Measurements from ENCODE around the gene PTCD1. TPM values are rescaled to one million over a fixed set of nuclear protein-coding genes. Genes with fewer than 3 reads are reported as not detected.

The PTCD1 gene
- total and polyA plus RNA-seq, 9 of the 15 experiments (the other 6 are each of a cell fraction or from before 2014, with no cell fraction given): 0.46 to 17.1 (median 6.2) TPM

- Histone ChIP-seq H3K27ac (ENCODE audit: extremely low read depth, low read depth, low read length) (peak overlapping the region; percentile 9; the same call in 2 of the 3 replicates), H2AFZ (ENCODE audit: low read depth, low read length) (peak overlapping the region; percentile 21), H3K4me3 (no peak overlapping the region), H3K36me3 (ENCODE audit: control insufficient read depth, insufficient read depth, low read length) (peaks cover 25% of the 10 kb centered on the region), H3K9me3 (replicated peaks; ENCODE audit: control insufficient read depth, insufficient read depth, low read depth, low read length) (no peaks in the 10 kb centered on the region), H3K4me1 (replicated peaks in 1 of 2; ENCODE audit: control insufficient read depth in 2 of 2, insufficient read depth in 2 of 2, low read length in 2 of 2) (peaks cover 25 to 60% of the 10 kb centered on the region in 2 experiments), H3K4me2 (ENCODE audit: insufficient read depth, low read length) (peak overlapping the region; percentile 50; the same call in 1 of the 2 replicates), H3K27me3 (ENCODE audit: control insufficient read depth in 2 of 2, insufficient read depth in 2 of 2, low read length in 2 of 2) (no peaks in the 10 kb centered on the region), H3K79me2 (ENCODE audit: control insufficient read depth, insufficient read depth, low read length) (peaks cover 4% of the 10 kb centered on the region; the same call in 2 of the 3 replicates), H4K20me1 (replicated peaks; ENCODE audit: control insufficient read depth, insufficient read depth, low read length) (no peaks in the 10 kb centered on the region; the same call in 1 of the 2 replicates), H3K9ac (ENCODE audit: insufficient read depth in 1 of 2, low read depth in 2 of 2, low read length in 2 of 2) (peak overlapping the region; percentile 27 to 49; a peak in 3 of 4 replicates), H3K9me1 (ENCODE audit: control insufficient read depth, insufficient read depth, low read length) (no peaks in the 10 kb centered on the region)
- in situ Hi-C loops (cut with MboI): no loop called here
- DNase-seq (ENCODE audit: extremely low read depth in 1 of 4, low spot score in 3 of 4) (peak; percentile 54 to 91 (median 72)), ATAC-seq (peak; percentile 54), FAIRE-seq (peak; percentile 89)
- intact Hi-C loops (cut with micrococcal nuclease): no loop called here
- ChIA-PET CTCF (ENCODE audit: low intra/inter-chr PET ratio) (interaction anchor here (0.6 kb wide), 1 partner anchor 1118 kb away, joined by 3 read pairs; no protein-coding TSS in a partner anchor), POLR2A (interaction anchor here (0.6 to 1.7 kb wide), 7 partner anchors 9 to 521 kb away, joined by 3 to 8 read pairs (median 4); partner anchors contain the start of genes BUD31 and PDAP1)
- no TSS peak for BruUV-seq (replicated peaks)
- WGBS (ENCODE audit: insufficient coverage, low coverage, missing lambda C conversion rate): 5% methylated on average over 9 of the region's 9 CpGs
- no peak for TF ChIP-seq GABPB1 (CRISPR knock-in tag; IDR thresholded peaks at IDR 0.05)
- TF ChIP-seq ZNF764 (CRISPR knock-in tag; IDR thresholded peaks at IDR 0.05; ENCODE audit: low read depth): no peak
- no peak for TF ChIP-seq CTCF (IDR thresholded peaks at IDR 0.05 in 2 of 3, conservative IDR thresholded peaks at IDR 0.05 in 1 of 3; ENCODE audit: insufficient read depth in 2 of 3, low read depth in 1 of 3, low read length in 3 of 3)
- TF ChIP-seq TAF9B (IDR thresholded peaks at IDR 0.05; ENCODE audit: partially characterized antibody): no peak
- TF ChIP-seq ESRRB (CRISPR knock-in tag; IDR thresholded peaks at IDR 0.05; ENCODE audit: borderline replicate concordance): no peak
- peak; percentile 77; the same call in 1 of the 2 replicates for TF ChIP-seq JUND (IDR thresholded peaks at IDR 0.05; ENCODE audit: borderline replicate concordance, low read depth, low read length)
- peak; percentile 48; the same call in 1 of the 3 replicates for TF ChIP-seq JUND (tag; IDR thresholded peaks at IDR 0.05; ENCODE audit: borderline replicate concordance, low read depth, low read length)
- peak; percentile 50; the same call in 1 of the 2 replicates for TF ChIP-seq ZNF592 (IDR thresholded peaks at IDR 0.05)
- no peak for TF ChIP-seq SIRT6 (IDR thresholded peaks at IDR 0.05; ENCODE audit: low read depth, low read length)
- TF ChIP-seq TFAP4 (CRISPR knock-in tag; IDR thresholded peaks at IDR 0.05; ENCODE audit: borderline replicate concordance): peak; percentile 73
- TF ChIP-seq ATF6 (CRISPR knock-in tag; IDR thresholded peaks at IDR 0.05): no peak
These were observed 68.7 kb downstream of the PTCD1 start for GRCh38 chr7:99369767-99370391.
